Erythroblast (primary cell): Measurements from ENCODE around the gene NKD1.

ENCODE experiments used
- GATA1 ChIP-seq: IDR thresholded peaks from 2 replicates; pipeline ENCODE4 v1.6.1; 2011; ENCODE audit warnings: low read depth, mild to moderate bottlenecking, control low read depth, low read length, moderate library complexity
- POLR2A ChIP-seq: IDR thresholded peaks from 2 replicates; pipeline ENCODE4 v1.6.1; 2011; ENCODE audit warnings: mild to moderate bottlenecking, low read length

GRCh38 chr16:50602531-50603205, 54.5 kb downstream of the NKD1 start:
- TF ChIP-seq POLR2A (no peak), GATA1 (no peak)
